Skin epidermis (tissue), 12 donors: ENCODE results near the gene CD2AP.
"Not testable (repeated sequence)": the region's sequence is repeated elsewhere in the genome, so short reads cannot be mapped to it uniquely, and the experiment has no call there.

Source experiments
- H3K27ac ChIP-seq, 21 experiments: fragments of 200-600 bp; sonication (generic) in 11 of 21; one replicate each; pipeline ENCODE4 v1.5.0; 2020; ENCODE audit warnings: mild to moderate bottlenecking in 3 of 21, inconsistent platforms in 2 of 21, moderate library complexity in 2 of 21
- H3K4me3 ChIP-seq, 7 experiments: fragments of 200-600 bp; sonication (generic) in 2 of 7; one replicate each; pipeline ENCODE4 v1.5.0; 2020; ENCODE audit warnings: inconsistent platforms in 2 of 7, mild to moderate bottlenecking in 2 of 7, moderate library complexity in 1 of 7

The CD2AP gene

GRCh38 chr6:47477497-47478232, at the start of gene CD2AP:
Gene CD2AP, plus strand, starts transcription at chr6:47477789. Its CDS starts 456 bp downstream, at chr6:47478245.
- Histone ChIP-seq H3K4me3 (peak within 1 kb of the TSS; percentile 63 to 97 (median 85)), H3K27ac (peak within 1 kb of the TSS; percentile 87 to 100 (median 98))

- no peak overlapping the region for H3K27ac ChIP-seq
- no peak overlapping the region for H3K4me3 ChIP-seq
These were observed 49.3 kb upstream of the CD2AP start for GRCh38 chr6:47428288-47428687.

- H3K27ac ChIP-seq, result no peak overlapping the region
- no peak overlapping the region for H3K4me3 ChIP-seq
These were observed 48.6 kb upstream of the CD2AP start for GRCh38 chr6:47428746-47429664.

- no peak overlapping the region for H3K27ac ChIP-seq
- H3K4me3 ChIP-seq, result no peak overlapping the region
These were observed 43.0 kb upstream of the CD2AP start for GRCh38 chr6:47434372-47435253.

GRCh38 chr6:47435254-47435612, 42.4 kb upstream of the CD2AP start:
- H3K4me3 ChIP-seq, result no peak overlapping the region
- H3K27ac ChIP-seq, result no peak overlapping the region

GRCh38 chr6:47437592-47437991, 40.0 kb upstream of the CD2AP start:
- no peak overlapping the region for H3K27ac ChIP-seq
- no peak overlapping the region for H3K4me3 ChIP-seq

- Histone ChIP-seq H3K4me3 (no peak overlapping the region), H3K27ac (no peak overlapping the region)
These were observed 38.9 kb upstream of the CD2AP start for GRCh38 chr6:47438481-47439347.

- Histone ChIP-seq H3K4me3 (no peak overlapping the region), H3K27ac (no peak overlapping the region)
These were observed 38.3 kb upstream of the CD2AP start for GRCh38 chr6:47439348-47439668.

GRCh38 chr6:47440719-47441118, 36.9 kb upstream of the CD2AP start:
- no peak overlapping the region for H3K27ac ChIP-seq

GRCh38 chr6:47444964-47445363, 32.6 kb upstream of the CD2AP start:
- H3K4me3 ChIP-seq, H3K27ac ChIP-seq: not testable (repeated sequence)

More at GRCh38 chr6:47440719-47441118, 36.9 kb upstream of the CD2AP start:
- H3K4me3 ChIP-seq, result no peak overlapping the region

- H3K27ac ChIP-seq, result no peak overlapping the region
These were observed 30.8 kb upstream of the CD2AP start for GRCh38 chr6:47446669-47447330.

GRCh38 chr6:47447722-47448121, 29.9 kb upstream of the CD2AP start:
- Histone ChIP-seq H3K27ac (no peak overlapping the region), H3K4me3 (no peak overlapping the region)

More at GRCh38 chr6:47446669-47447330, 30.8 kb upstream of the CD2AP start:
- H3K4me3 ChIP-seq, result no peak overlapping the region

GRCh38 chr6:47451162-47451561, 26.4 kb upstream of the CD2AP start:
- Histone ChIP-seq H3K4me3 (no peak overlapping the region), H3K27ac (no peak overlapping the region)

GRCh38 chr6:47452899-47453298, 24.7 kb upstream of the CD2AP start:
- Histone ChIP-seq H3K27ac (no peak overlapping the region), H3K4me3 (no peak overlapping the region)

- Histone ChIP-seq H3K27ac (no peak overlapping the region), H3K4me3 (no peak overlapping the region)
These were observed 24.1 kb upstream of the CD2AP start for GRCh38 chr6:47453372-47453936.

GRCh38 chr6:47454713-47455396, 22.7 kb upstream of the CD2AP start:
- no peak overlapping the region for H3K27ac ChIP-seq
- H3K4me3 ChIP-seq, result no peak overlapping the region

- Histone ChIP-seq H3K27ac (no peak overlapping the region), H3K4me3 (no peak overlapping the region)
These were observed 21.9 kb upstream of the CD2AP start for GRCh38 chr6:47455533-47456209.
